Kidney capillary endothelial cell (primary cell): ENCODE measurements around the gene MAP2K5.

ENCODE experiments used
- DNase-seq: peaks from one replicate; pipeline ENCODE4 v3.0.0-alpha.2; 2018; ENCODE audit warnings: low spot score

MAP2K5 gene

DNA sequence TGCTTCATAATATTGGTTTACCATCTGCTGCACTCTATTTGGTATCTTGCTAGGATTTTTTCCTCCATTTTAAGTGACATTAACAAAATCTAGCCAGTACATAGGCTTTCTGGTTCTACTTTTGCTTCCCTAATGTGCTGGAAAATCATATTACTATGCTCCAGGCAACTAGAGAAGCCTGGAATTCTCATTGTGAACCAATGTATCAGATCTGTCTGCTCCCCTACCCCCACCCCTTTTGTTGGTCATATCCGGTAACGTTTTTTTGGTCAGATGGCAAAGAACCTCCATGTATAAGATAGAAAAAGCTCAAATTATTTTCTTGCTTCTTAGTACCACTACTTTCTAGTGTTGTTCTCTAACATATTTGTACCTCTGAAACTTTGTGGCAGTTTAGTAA, 17.1 kb downstream of the MAP2K5 start:
- no peak for DNase-seq

GRCh38 chr15:67560320-67560719, 17.8 kb downstream of the MAP2K5 start:
- DNase-seq: no peak

GRCh38 chr15:67563092-67563491, 20.6 kb downstream of the MAP2K5 start:
- no peak for DNase-seq

DNA sequence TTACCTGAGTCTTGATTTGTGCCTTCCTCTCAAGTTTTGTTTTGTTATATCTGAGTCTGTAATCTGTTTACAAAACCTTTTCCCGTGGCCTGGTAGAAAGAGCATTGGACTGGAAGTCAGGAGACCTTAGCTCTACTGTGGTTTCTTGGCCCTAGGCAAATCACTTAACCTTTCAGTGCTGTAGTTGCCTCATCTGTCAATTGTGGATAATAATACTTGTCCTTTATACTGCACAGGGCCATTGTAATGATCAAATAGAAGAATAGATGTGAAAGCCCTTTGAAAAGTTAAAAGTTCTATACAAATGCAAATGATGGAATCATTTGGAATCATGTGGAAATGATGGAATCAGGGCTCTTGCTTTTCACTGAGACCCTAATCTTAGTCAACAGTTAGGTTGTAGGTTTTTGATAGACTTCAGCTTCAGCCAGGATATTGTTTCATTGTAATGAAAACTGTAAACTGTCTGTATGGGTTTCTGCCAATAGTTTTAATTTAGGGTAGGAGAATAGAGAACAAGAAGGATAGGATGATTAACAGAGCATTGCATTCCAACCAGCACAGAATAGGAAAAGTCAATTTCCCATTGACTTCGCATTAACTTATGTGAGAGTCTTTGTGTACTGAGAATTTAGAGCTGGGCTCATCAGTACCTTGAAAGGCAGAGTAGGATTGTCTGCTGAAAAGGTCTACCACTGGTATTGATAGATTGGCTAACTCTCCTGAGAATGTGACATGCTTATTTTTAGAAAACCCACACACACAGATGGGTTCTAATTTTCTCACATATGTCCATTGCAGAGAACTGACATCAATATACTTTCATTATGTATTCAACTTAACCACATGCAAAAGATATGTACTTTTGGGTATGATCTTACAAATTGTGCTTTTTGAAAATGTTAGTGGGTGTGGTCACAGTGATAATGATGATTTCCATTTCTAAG, 21.8 kb downstream of the MAP2K5 start:
- no peak for DNase-seq

DNA sequence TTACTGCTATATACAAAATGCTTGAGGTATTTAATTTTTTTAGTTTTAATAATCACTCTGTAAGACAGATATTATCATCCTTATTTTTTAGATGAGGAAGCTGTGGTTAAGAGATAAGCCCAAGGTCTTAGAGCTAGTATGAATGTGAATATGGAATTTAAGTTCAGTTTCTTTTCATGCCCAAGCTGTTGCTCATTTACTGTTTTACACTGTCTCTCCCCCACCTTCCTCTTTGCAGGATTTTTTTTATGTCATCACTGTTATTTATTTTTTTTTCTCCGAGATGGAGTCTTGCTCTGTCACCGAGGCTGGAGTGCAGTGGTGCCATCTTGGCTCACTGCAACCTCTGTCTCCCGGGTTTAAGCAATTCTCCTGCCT, 22.5 kb downstream of the MAP2K5 start:
- DNase-seq: no peak

DNA sequence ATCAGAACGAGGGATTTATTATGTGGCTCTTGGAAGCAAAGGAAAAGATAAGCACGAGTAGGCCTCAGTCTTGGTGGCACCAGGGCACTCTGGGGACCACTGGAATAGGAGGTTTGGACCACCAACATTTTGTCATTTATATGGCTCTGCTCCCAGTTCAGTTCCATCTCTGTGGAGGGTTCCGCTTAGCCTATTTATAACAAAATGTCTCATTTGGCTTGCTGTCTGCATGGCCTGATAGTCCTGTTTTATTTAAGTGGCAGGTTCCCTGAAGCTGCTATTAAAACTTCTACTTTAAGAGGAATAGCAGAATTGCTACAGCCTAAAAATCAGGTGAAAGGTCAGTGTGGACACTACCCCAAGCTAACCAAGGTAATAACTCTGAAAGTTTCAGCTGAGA, 27.2 kb downstream of the MAP2K5 start:
- no peak for DNase-seq

- DNase-seq: no peak
Measured at GRCh38 chr15:67570875-67571647, 28.6 kb downstream of the MAP2K5 start.

DNA sequence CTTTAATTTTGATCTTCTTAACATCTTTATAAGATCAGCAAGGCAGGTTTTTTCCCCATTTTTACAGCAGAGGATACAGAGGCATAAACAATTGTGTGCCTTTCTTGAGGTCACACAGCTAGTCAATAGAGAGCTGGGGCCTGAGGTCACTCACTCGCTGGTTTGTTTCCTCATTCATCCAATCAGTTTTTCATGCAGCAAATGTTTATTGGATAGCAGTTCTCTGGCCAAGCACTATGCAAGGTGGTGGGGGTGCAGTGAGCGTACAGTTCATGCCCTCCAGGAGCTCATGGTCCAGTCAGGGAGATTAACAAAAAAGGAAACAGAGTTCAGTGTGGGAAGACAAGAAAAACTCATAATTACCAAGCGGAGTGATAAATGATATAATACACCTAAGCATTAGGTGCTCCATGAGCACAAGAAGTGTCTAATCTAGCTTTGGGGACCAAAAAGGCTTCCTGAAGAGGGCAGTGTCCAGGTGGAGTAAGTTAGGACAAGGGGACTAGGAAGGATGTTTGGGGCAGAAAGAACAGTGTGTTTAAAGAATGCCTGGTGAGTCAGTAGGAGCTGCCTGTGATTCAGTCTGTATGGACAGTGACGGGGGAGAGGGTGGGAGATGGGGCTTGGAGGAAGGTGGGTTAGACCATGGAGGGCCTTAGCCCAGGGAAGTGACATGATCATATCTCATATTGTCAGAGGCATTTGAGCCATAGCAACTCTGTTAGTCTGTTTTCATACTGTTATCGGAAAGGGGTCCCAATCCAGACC, 29.3 kb downstream of the MAP2K5 start:
- DNase-seq: no peak

- no peak for DNase-seq
Measured at GRCh38 chr15:67573194-67573593, 30.7 kb downstream of the MAP2K5 start.

- no peak for DNase-seq
Measured at GRCh38 chr15:67575039-67575502, 32.6 kb downstream of the MAP2K5 start.

GRCh38 chr15:67578020-67578600, 35.6 kb downstream of the MAP2K5 start:
- DNase-seq: no peak

- no peak for DNase-seq
Measured at GRCh38 chr15:67579164-67579563, 36.7 kb downstream of the MAP2K5 start.

- DNase-seq: no peak
Measured at GRCh38 chr15:67579967-67580366, 37.5 kb downstream of the MAP2K5 start.

DNA sequence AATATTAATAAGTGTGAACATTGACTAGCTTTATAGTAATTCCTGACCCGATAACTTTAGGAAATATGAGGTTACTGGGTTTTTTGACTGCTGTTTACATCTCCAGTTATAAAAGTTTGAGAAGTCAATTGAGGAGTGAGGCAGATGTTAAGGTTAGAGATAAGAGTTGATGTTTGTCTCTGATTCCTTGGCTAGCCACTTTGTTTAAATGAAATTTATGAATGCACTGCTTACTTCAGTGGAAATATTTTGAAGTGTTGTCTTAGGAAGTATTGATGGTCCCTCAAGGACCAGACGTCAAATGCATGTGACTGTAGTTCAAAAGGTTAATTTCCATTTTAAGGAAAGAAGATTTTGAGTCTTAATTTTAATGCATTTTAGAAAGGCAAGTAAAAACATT, 41.7 kb downstream of the MAP2K5 start:
- no peak for DNase-seq

GRCh38 chr15:67585681-67586080, 43.2 kb downstream of the MAP2K5 start:
- DNase-seq: no peak

DNA sequence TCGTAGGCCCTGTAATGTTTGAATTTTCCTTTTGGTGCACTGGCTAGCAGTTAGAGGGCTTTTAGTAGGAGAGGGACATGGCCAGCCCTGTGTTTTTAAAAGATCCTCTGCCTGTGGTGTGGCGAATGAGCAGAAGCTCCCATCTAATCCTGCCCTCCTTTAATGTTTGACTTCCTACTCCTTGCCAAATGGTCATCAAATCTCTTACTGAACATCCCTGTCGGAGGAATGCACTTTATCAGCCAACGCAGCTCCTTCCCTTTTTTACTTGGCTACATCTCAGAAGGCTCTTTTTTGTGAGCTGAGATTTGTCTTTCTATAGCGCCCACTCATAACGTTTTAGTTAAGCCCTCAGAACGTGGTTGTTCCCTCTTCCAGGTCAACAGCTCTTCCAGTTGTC, 44.8 kb downstream of the MAP2K5 start:
- no peak for DNase-seq

GRCh38 chr15:67587754-67588153, 45.3 kb downstream of the MAP2K5 start:
- no peak for DNase-seq

DNA sequence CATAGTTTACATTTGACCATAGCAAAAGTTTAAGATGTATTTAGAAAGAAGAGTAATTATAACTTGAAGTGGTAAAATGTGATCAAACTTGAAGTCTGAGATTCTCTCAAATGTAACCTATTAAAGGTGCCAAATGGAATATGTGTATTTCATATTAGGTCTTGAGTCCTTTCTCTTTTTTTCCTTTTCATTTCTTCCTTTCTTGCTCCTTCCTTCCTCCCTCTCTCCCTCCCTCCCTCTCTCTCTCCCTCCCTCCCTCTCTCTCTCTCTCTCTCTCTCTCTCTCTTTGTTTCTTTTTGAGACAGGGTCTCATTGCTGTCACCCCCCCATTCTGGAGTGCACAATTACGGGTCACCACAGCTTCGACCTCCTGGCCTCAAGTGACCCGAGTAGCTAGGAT, 47.7 kb downstream of the MAP2K5 start:
- DNase-seq: no peak

GRCh38 chr15:67592245-67592644, 49.7 kb downstream of the MAP2K5 start:
- no peak for DNase-seq

GRCh38 chr15:67593562-67593961, 51.1 kb downstream of the MAP2K5 start:
- DNase-seq: no peak

DNA sequence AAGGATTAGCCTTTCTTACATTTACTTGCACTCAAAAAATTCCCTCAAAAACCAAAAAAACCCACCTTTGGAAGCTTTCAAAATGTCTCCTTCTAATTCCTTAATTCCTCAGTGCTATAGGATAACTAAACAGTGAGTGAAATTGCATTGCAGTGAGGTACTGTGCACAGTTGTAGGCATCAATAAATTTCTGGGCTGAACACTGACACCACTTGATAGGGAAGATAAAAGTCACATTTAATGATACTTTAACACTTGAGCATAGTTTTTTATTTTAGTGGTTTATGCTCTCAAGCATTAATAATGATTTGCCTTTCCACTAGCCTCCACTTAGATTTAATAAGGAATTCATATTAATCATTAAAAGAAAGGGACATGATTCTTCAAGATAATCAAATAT, 52.3 kb downstream of the MAP2K5 start:
- no peak for DNase-seq

GRCh38 chr15:67595572-67595971, 53.1 kb downstream of the MAP2K5 start:
- DNase-seq: no peak
